ENCODE measurements around the gene BICRAL.

DNA sequence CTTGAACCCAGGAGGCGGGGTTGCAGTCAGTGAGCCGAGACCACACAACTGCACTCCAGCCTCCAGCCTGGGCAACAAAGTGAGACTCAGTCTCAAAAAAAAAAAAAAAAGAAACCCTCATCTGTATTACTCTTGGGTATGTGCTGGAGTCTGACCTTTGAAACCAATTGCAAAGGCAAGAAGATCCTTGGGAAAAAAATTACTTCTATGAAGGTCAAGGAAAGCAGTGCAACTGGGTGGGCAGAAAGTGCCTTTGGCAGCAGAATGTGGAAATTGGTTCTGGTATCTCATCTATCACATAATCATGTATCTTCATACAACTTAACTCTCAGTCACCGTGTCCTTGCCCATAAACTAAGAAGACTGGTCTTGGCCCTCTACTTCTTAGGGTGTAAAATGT, 89.9 kb downstream of the BICRAL start:
- TF ChIP-seq POLR2A (IDR thresholded peaks at IDR 0.05): no peak
- TF ChIP-seq, protein P1, sequence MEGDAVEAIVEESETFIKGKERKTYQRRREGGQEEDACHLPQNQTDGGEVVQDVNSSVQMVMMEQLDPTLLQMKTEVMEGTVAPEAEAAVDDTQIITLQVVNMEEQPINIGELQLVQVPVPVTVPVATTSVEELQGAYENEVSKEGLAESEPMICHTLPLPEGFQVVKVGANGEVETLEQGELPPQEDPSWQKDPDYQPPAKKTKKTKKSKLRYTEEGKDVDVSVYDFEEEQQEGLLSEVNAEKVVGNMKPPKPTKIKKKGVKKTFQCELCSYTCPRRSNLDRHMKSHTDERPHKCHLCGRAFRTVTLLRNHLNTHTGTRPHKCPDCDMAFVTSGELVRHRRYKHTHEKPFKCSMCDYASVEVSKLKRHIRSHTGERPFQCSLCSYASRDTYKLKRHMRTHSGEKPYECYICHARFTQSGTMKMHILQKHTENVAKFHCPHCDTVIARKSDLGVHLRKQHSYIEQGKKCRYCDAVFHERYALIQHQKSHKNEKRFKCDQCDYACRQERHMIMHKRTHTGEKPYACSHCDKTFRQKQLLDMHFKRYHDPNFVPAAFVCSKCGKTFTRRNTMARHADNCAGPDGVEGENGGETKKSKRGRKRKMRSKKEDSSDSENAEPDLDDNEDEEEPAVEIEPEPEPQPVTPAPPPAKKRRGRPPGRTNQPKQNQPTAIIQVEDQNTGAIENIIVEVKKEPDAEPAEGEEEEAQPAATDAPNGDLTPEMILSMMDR (IDR thresholded peaks at IDR 0.05): no peak

Data from vagina (tissue), 2 donors.